ENCODE data around the gene OR9Q1.

OR9Q1 gene, protein sequence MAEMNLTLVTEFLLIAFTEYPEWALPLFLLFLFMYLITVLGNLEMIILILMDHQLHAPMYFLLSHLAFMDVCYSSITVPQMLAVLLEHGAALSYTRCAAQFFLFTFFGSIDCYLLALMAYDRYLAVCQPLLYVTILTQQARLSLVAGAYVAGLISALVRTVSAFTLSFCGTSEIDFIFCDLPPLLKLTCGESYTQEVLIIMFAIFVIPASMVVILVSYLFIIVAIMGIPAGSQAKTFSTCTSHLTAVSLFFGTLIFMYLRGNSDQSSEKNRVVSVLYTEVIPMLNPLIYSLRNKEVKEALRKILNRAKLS

GRCh38 chr11:58023435-58023931, at the start of gene OR9Q1:
Gene OR9Q1, plus strand, starts transcription at chr11:58023881. Its CDS starts 155,564 bp downstream, at chr11:58179445.
- TF ChIP-seq GATA3 (IDR thresholded peaks at IDR 0.05; ENCODE audit: low read depth, low read length): no peak
- TF ChIP-seq GATA2 (IDR thresholded peaks at IDR 0.05; ENCODE audit: low read depth, low read length): no peak

DNA sequence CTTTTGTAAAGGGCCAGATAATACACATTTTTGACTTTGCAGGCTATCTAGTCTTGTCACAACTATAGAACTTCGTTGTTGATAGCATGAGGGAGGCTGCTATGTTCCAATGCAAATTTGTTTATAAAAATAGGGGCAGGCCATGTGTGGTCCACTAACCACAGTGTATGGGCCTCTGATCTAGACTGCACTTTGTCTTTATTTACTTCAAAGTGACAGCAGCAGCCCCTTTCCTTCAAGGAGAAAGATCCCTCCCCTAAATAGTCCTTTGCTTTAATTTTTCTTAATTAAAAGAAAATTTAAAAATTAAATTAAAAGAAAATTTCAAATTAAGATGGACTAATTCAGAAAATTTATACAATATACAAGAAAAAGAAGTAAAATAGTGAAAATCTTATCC, 49.5 kb upstream of the OR9Q1 start:
- TF ChIP-seq GATA2 (IDR thresholded peaks at IDR 0.05; ENCODE audit: low read depth, low read length) (no peak), GATA3 (IDR thresholded peaks at IDR 0.05; ENCODE audit: low read depth, low read length) (no peak)

DNA sequence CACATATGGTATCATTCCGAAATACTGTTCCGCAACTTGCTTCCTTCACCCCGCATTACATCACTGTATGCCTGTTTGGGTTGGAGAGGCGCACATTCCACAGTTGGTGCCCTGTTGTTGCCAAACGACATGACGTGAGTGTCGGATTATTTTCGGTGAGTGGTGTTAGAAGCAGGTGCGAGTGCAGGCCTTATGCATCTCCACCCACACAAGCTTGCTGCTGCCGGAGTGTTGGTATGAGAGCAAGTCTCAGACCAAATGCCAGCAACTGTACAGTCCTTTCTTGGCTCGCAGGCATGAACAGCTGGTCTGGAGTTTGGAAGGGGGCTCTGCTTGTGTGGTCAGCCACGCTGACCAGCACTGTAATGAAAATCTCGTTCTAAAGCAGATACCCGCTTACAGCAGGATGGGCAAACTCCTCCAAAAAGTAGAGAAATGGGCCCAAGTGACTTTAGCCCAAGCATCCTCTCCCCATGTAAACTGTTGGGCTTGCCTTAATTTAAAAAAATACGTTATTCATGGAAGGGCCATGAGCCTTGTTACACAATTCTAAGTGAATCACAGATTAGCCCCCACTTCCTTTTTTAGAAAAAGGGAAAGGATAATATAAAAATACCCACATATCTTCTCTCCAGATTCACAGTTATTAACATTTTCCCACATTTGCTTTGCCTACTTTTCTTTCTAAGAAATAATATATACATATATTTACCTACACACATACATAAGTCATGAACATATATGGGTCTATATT, 48.7 kb upstream of the OR9Q1 start:
- TF ChIP-seq GATA2 (IDR thresholded peaks at IDR 0.05; ENCODE audit: low read depth, low read length) (no peak), GATA3 (IDR thresholded peaks at IDR 0.05; ENCODE audit: low read depth, low read length) (no peak)

- TF ChIP-seq GATA2 (IDR thresholded peaks at IDR 0.05; ENCODE audit: low read depth, low read length): no peak
- TF ChIP-seq GATA3 (IDR thresholded peaks at IDR 0.05; ENCODE audit: low read depth, low read length): no peak
Measured at GRCh38 chr11:57977709-57978108, 46.0 kb upstream of the OR9Q1 start.

DNA sequence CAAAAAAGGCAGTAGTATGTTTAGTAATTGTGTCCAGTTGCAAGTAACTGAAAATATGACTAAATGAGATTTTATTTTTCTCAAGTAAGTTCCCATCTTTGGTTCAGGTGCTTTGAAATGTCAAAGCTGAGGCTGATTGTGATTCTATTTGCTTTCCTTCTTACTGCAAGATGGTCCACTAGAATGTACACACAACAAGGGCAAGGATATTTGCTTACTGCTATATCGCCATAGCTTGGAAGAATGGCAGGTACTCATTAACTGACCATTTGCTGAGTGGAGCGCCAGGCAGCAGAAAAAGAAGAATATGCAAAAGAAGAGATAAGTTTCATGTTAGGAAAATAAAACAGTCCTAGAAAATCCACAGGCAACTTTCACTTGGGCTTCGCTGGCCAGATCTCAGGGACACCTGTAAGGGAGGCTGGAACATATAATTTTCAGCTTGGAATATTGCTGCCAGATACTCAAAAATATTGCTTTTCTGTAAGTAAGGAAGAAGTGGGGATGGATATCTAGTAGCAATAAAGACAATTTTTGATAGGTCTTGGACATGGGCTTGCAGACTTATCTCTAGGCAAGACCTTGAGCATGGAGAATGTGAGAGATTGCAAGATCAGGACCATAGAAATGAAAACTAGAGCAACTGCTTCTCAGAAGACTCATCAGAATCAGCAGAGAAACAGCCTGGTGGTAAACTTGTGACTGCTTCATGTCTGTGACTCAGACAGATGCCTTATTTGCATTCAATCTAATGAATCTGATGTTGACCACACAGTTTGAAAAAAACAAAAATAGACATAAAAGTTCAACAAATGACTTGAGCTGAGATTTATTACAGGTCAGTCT, 44.8 kb upstream of the OR9Q1 start:
- TF ChIP-seq GATA2 (IDR thresholded peaks at IDR 0.05; ENCODE audit: low read depth, low read length) (no peak), GATA3 (IDR thresholded peaks at IDR 0.05; ENCODE audit: low read depth, low read length) (no peak)

GRCh38 chr11:57979532-57980079, 44.1 kb upstream of the OR9Q1 start:
- TF ChIP-seq GATA3 (IDR thresholded peaks at IDR 0.05; ENCODE audit: low read depth, low read length): no peak
- no peak for TF ChIP-seq GATA2 (IDR thresholded peaks at IDR 0.05; ENCODE audit: low read depth, low read length)

DNA sequence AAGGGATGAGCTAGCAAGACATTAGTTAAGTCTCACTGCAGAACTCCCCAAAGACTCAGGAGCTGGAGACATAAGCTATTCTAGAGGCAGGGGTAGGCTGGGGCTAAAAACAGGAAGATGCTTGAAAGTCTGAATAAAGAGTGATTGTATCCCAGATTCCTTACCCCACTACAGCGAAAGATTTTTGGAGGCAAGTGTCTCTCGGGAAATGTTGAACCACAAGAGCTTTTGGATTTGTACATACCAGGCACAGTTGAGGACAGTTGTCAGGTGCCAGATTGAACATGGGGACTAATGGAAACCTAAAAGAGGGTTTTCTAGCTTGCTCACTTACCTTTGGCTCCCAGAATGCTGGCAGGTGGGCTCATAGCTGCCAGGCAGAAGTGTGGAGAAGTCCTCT, 43.5 kb upstream of the OR9Q1 start:
- TF ChIP-seq GATA3 (IDR thresholded peaks at IDR 0.05; ENCODE audit: low read depth, low read length): no peak
- TF ChIP-seq GATA2 (IDR thresholded peaks at IDR 0.05; ENCODE audit: low read depth, low read length): no peak

GRCh38 chr11:57981536-57981935, 42.1 kb upstream of the OR9Q1 start:
- TF ChIP-seq GATA3 (IDR thresholded peaks at IDR 0.05; ENCODE audit: low read depth, low read length) (no peak), GATA2 (IDR thresholded peaks at IDR 0.05; ENCODE audit: low read depth, low read length) (no peak)

- TF ChIP-seq GATA2 (IDR thresholded peaks at IDR 0.05; ENCODE audit: low read depth, low read length): no peak
- no peak for TF ChIP-seq GATA3 (IDR thresholded peaks at IDR 0.05; ENCODE audit: low read depth, low read length)
Measured at GRCh38 chr11:57982776-57983175, 40.9 kb upstream of the OR9Q1 start.

GRCh38 chr11:57983191-57983590, 40.5 kb upstream of the OR9Q1 start:
- TF ChIP-seq GATA2 (IDR thresholded peaks at IDR 0.05; ENCODE audit: low read depth, low read length) (no peak), GATA3 (IDR thresholded peaks at IDR 0.05; ENCODE audit: low read depth, low read length) (no peak)

- TF ChIP-seq GATA3 (IDR thresholded peaks at IDR 0.05; ENCODE audit: low read depth, low read length): no peak
- no peak for TF ChIP-seq GATA2 (IDR thresholded peaks at IDR 0.05; ENCODE audit: low read depth, low read length)
Measured at GRCh38 chr11:58000699-58001098, 23.0 kb upstream of the OR9Q1 start.

- no peak for TF ChIP-seq GATA2 (IDR thresholded peaks at IDR 0.05; ENCODE audit: low read depth, low read length)
- TF ChIP-seq GATA3 (IDR thresholded peaks at IDR 0.05; ENCODE audit: low read depth, low read length): no peak
Measured at GRCh38 chr11:58003036-58003435, 20.6 kb upstream of the OR9Q1 start.

GRCh38 chr11:58003591-58003990, 20.1 kb upstream of the OR9Q1 start:
- no peak for TF ChIP-seq GATA3 (IDR thresholded peaks at IDR 0.05; ENCODE audit: low read depth, low read length)

DNA sequence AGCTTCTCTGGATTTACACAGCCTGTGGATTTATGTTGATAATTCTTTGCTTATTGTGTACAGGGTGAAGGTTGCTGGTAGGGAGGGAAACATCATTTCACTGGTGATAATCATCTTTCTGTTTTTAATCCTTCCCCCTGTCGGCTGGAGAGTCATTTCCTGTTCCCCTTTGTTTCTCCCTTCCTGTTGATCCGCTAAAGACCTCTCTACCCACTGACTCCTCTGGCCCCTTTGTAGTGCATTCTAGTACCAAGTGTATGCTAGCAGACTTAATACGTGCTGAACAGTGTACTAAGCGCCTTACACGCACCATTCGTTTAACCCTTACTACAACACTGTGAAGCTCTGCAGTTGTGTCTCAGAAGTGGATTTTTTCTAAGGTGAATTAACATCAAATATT, 19.0 kb upstream of the OR9Q1 start:
- TF ChIP-seq GATA3 (IDR thresholded peaks at IDR 0.05; ENCODE audit: low read depth, low read length) (no peak), GATA2 (IDR thresholded peaks at IDR 0.05; ENCODE audit: low read depth, low read length) (no peak)
